Measurements from ENCODE around the gene CDC45. TPM values are rescaled to one million over a fixed set of nuclear protein-coding genes. Genes with fewer than 3 reads are reported as not detected.
"Not testable (repeated sequence)": the region's sequence is repeated elsewhere in the genome, so short reads cannot be mapped to it uniquely, and the experiment has no call there.

The CDC45 gene
- total RNA-seq, 1 donor from 2014 or later: 50.7 TPM

DNA sequence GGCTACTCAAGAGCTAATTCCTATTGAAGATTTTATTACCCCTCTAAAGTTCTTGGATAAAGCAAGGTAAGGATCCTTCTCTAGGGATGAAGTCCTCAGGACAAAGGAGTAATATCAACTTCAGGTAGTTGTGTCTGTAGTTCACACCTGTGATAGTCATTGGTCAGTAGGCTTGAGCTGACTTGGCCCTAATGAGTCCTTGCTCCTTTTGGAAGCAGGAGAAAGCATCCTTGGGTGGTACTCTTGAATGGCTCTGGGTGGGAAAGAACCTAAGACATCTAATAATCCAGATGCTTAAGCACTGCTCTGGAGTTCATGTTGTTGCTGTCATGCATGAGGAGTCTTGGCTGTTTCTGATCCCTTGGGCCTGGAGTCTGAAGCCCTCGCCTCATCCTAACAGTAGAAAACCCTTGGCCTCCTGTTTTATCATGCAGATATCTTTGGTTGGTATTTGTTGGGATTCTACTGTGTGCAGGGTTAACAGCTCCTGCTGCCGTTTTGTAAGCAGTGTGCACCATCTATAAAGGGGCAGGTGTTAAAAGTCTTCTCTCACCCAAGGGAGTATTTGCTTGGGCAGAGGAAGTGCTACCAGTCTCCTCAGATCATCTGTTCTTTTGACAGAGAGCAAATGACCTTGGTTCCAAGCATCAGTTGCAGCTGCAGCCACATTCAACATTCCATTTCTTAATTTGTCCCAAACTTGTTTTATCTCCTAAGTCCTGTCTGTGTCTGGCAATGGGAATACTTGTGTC lies 44.7 kb upstream of the CDC45 start:
- H3K36me3 Mint-ChIP-seq: peaks cover 15% of the 10 kb centered on the region
- Histone ChIP-seq H3K4me2 (no peak overlapping the region), H3K9ac (no peak overlapping the region), H3K9me3 (ENCODE audit: low read depth) (no peaks in the 10 kb centered on the region), H3F3A (ENCODE audit: low read depth) (peaks cover 29% of the 10 kb centered on the region), H3K36me3 (no peaks in the 10 kb centered on the region), H4K20me1 (ENCODE audit: low read depth) (peaks cover 20% of the 10 kb centered on the region), H3K4me3 (no peak overlapping the region), H3K4me1 (peaks cover 15% of the 10 kb centered on the region), H3K27ac (no peak overlapping the region), H3K27me3 (no peaks in the 10 kb centered on the region), H2AFZ (replicated peaks) (no peak overlapping the region), H3K79me2 (ENCODE audit: low read depth) (peaks cover 32% of the 10 kb centered on the region)
- TF ChIP-seq, protein P1, sequence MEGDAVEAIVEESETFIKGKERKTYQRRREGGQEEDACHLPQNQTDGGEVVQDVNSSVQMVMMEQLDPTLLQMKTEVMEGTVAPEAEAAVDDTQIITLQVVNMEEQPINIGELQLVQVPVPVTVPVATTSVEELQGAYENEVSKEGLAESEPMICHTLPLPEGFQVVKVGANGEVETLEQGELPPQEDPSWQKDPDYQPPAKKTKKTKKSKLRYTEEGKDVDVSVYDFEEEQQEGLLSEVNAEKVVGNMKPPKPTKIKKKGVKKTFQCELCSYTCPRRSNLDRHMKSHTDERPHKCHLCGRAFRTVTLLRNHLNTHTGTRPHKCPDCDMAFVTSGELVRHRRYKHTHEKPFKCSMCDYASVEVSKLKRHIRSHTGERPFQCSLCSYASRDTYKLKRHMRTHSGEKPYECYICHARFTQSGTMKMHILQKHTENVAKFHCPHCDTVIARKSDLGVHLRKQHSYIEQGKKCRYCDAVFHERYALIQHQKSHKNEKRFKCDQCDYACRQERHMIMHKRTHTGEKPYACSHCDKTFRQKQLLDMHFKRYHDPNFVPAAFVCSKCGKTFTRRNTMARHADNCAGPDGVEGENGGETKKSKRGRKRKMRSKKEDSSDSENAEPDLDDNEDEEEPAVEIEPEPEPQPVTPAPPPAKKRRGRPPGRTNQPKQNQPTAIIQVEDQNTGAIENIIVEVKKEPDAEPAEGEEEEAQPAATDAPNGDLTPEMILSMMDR (IDR thresholded peaks at IDR 0.05): no peak
- no peak for TF ChIP-seq EZH2phosphoT487 (IDR thresholded peaks at IDR 0.05)
- no peak for TF ChIP-seq EZH2 (IDR thresholded peaks at IDR 0.05)
- H3K4me3 Mint-ChIP-seq: no peak overlapping the region
- H3K27me3 Mint-ChIP-seq (ENCODE audit: insufficient read depth, low read depth): peaks cover 3% of the 10 kb centered on the region
- no peaks in the 10 kb centered on the region for H3K9me3 Mint-ChIP-seq
- no peak overlapping the region for H3K27ac Mint-ChIP-seq
- H3K4me1 Mint-ChIP-seq: peaks cover 19% of the 10 kb centered on the region
- DNase-seq (ENCODE audit: low spot score): no peak

DNA sequence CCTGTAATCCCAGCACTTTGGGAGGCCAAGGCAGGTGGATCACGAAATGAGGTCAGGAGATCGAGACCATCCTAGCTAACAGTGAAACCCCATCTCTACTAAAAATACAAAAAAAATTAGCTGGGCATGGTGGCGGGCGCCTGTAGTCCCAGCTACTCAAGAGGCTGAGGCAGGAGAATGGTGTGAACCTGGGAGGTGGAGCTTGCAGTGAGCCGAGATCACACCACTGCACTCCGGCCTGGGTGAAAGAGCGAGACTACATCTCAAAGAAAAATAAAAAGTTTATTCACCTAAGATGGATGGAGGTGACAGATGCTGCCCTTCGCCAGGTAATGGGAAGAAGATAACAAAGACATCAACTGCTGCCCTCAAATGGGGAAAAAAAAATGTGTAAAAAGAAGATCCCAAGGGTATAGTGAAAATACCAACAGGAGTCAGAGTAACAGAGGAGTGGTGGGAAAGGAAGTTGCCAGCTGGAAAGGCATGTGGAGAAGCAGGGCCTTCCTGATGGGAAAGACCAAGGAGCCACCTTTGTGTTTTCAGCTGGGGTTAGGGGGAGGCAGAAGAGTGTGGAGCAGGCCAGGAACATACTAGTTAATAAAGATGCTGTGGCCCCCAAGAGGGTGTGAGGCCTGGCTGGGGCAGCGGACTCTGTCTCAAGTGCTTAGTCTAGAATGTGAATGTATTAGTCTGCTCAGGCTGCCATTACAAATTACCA lies 43.1 kb upstream of the CDC45 start:
- not testable (repeated sequence) for H3K4me2 ChIP-seq; H3K9me3 ChIP-seq (ENCODE audit: low read depth); H3K4me1 ChIP-seq; H3K27me3 Mint-ChIP-seq (ENCODE audit: insufficient read depth, low read depth); H2AFZ ChIP-seq (replicated peaks); H3K36me3 ChIP-seq; H3K27me3 ChIP-seq; H3K27ac ChIP-seq; H3K27ac Mint-ChIP-seq; H3K4me3 Mint-ChIP-seq; H3K4me3 ChIP-seq; H3K9ac ChIP-seq; H3K9me3 Mint-ChIP-seq; DNase-seq (ENCODE audit: low spot score)
- peaks cover 19% of the 10 kb centered on the region for H4K20me1 ChIP-seq (ENCODE audit: low read depth)
- H3K4me1 Mint-ChIP-seq: peaks cover 12% of the 10 kb centered on the region
- peaks cover 31% of the 10 kb centered on the region for H3K79me2 ChIP-seq (ENCODE audit: low read depth)
- peaks cover 22% of the 10 kb centered on the region for H3F3A ChIP-seq (ENCODE audit: low read depth)
- H3K36me3 Mint-ChIP-seq: peaks cover 20% of the 10 kb centered on the region

DNA sequence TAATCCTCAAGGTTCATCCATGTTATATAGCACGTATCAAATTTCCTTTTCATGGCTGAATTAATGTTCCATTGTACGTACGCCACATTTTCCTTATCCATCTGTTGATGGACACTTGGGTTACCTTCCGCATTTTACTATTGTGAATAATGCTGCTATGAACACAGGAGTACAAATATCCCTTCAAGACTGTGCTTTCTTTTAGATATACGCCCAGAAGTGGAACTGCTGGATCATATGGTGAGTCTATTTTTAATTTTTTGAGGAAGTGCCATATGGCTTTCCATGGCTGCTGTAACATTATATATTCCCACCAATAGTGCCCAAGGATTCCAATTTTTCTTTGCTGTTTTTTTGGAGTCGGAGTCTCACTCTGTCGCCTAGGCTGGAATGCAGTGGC lies 41.4 kb upstream of the CDC45 start:
- Mint-ChIP-seq H3K4me1 (peaks cover 4% of the 10 kb centered on the region), H3K27ac (no peak overlapping the region), H3K9me3 (no peaks in the 10 kb centered on the region), H3K27me3 (ENCODE audit: insufficient read depth, low read depth) (peaks cover 5% of the 10 kb centered on the region), H3K36me3 (peaks cover 23% of the 10 kb centered on the region), H3K4me3 (no peak overlapping the region)
- Histone ChIP-seq H3K9me3 (ENCODE audit: low read depth) (no peaks in the 10 kb centered on the region), H3F3A (ENCODE audit: low read depth) (peaks cover 7% of the 10 kb centered on the region), H3K9ac (no peak overlapping the region), H3K36me3 (no peaks in the 10 kb centered on the region), H3K4me2 (no peak overlapping the region), H3K4me3 (no peak overlapping the region), H3K4me1 (peaks cover 2% of the 10 kb centered on the region), H2AFZ (replicated peaks) (no peak overlapping the region), H3K79me2 (ENCODE audit: low read depth) (peaks cover 42% of the 10 kb centered on the region), H3K27ac (no peak overlapping the region), H3K27me3 (no peaks in the 10 kb centered on the region), H4K20me1 (ENCODE audit: low read depth) (peaks cover 36% of the 10 kb centered on the region)
- TF ChIP-seq, protein P1 (IDR thresholded peaks at IDR 0.05): no peak
- no peak for TF ChIP-seq EZH2 (IDR thresholded peaks at IDR 0.05)
- no peak for TF ChIP-seq EZH2phosphoT487 (IDR thresholded peaks at IDR 0.05)
- no peak for DNase-seq (ENCODE audit: low spot score)

Data from neural progenitor cell (in vitro differentiated cells).